Loucy (cell line): ENCODE measurements around the gene STXBP4.

Experiments
- H2AFZ ChIP-seq: fragments of 200-600 bp; sonication (generic); 2 replicates; pipeline ENCODE4 v1.6.0; 2016; ENCODE audit warnings: antibody characterized with exemption, mild to moderate bottlenecking, low read length, moderate library complexity
- H3F3A ChIP-seq: fragments of 200-600 bp; 2 replicates; pipeline ENCODE4 v1.6.0; 2016; ENCODE audit warnings: antibody characterized with exemption, low read depth, mild to moderate bottlenecking
- H3K27me3 ChIP-seq: fragments of 200-600 bp; sonication (generic); 2 replicates; pipeline ENCODE4 v1.6.1; 2014; ENCODE audit warnings: low read length, mild to moderate bottlenecking; ENCODE audit not compliant: insufficient read depth, poor library complexity, severe bottlenecking
- H3K36me3 ChIP-seq: fragments of 200-600 bp; sonication (generic); 2 replicates; pipeline ENCODE4 v1.6.1; 2016; ENCODE audit warnings: low read length; ENCODE audit not compliant: insufficient read depth
- H3K4me1 ChIP-seq: fragments of 200-600 bp; sonication (generic); 2 replicates; pipeline ENCODE4 v1.5.1; 2014; ENCODE audit warnings: low read length, mild to moderate bottlenecking; ENCODE audit not compliant: insufficient read depth, poor library complexity, severe bottlenecking
- H3K4me2 ChIP-seq: fragments of 200-600 bp; sonication (generic); 2 replicates; pipeline ENCODE4 v1.6.0; 2014; ENCODE audit warnings: antibody characterized with exemption, low read length, low read depth, mild to moderate bottlenecking; ENCODE audit not compliant: poor library complexity, severe bottlenecking
- H3K4me3 ChIP-seq: fragments of 200-600 bp; sonication (generic); 2 replicates; pipeline ENCODE4 v1.5.1; 2014; ENCODE audit warnings: low read length, mild to moderate bottlenecking, mixed read lengths; ENCODE audit not compliant: poor library complexity, severe bottlenecking
- H3K79me2 ChIP-seq: fragments of 200-600 bp; sonication (generic); 2 replicates; pipeline ENCODE4 v1.6.1; 2014; ENCODE audit warnings: low read length; ENCODE audit not compliant: insufficient read depth
- H3K9ac ChIP-seq: fragments of 200-600 bp; sonication (generic); 2 replicates; pipeline ENCODE4 v1.6.0; 2014; ENCODE audit warnings: mild to moderate bottlenecking, low read depth, low read length, moderate library complexity; ENCODE audit not compliant: poor library complexity, severe bottlenecking
- H3K9me2 ChIP-seq: fragments of 200-600 bp; sonication (generic); replicated peaks from 2 replicates; pipeline ENCODE4 v1.6.1; 2016; ENCODE audit warnings: low read depth, low read length, mixed read lengths
- H3K9me3 ChIP-seq: fragments of 200-600 bp; sonication (generic); 2 replicates; pipeline ENCODE4 v1.6.1; 2014; ENCODE audit warnings: mild to moderate bottlenecking, antibody characterized with exemption, low read length, low read depth; ENCODE audit not compliant: insufficient read depth
- H4K20me1 ChIP-seq: fragments of 200-600 bp; sonication (generic); 2 replicates; pipeline ENCODE4 v1.6.0; 2014; ENCODE audit warnings: antibody characterized with exemption, low read length, mild to moderate bottlenecking; ENCODE audit not compliant: insufficient read depth, poor library complexity, severe bottlenecking
- CTCF ChIP-seq: fragments of 200-600 bp; sonication (generic); conservative IDR thresholded peaks from 2 replicates; pipeline ENCODE4 v1.5.1; 2014; ENCODE audit warnings: mild to moderate bottlenecking, antibody characterized with exemption, low read length
- EZH2phosphoT487 ChIP-seq: fragments of 200-600 bp; IDR thresholded peaks from 2 replicates; pipeline ENCODE4 v1.6.1; 2018; ENCODE audit warnings: antibody characterized with exemption, mild to moderate bottlenecking, moderate library complexity, borderline replicate concordance

STXBP4 gene

DNA sequence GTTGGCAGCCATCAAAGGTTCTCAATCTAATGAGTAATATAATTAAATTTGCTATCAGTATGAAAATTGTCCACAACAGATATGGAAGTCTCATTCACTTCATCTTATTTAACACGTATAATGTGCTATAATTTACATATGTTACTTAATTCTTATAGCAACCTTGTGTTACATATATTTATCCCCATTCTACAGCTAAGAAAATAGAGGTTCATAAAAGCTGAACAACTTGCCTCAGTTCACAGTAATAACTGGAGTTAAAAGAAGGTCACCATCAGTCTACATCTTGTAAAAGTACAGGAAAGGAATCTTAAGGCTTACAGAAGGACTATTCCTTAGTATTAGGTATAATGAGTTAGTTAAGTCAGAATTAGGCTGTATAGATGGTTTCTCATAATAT lies 27.9 kb downstream of the STXBP4 start:
- H3K79me2 ChIP-seq = no peaks in the 10 kb centered on the region
- H3K36me3 ChIP-seq = no peaks in the 10 kb centered on the region
- TF ChIP-seq CTCF (no peak), EZH2phosphoT487 (no peak)
- H3K9me3 ChIP-seq = no peaks in the 10 kb centered on the region
- H3F3A ChIP-seq = no peaks in the 10 kb centered on the region
- H3K9me2 ChIP-seq = no peaks in the 10 kb centered on the region
- H4K20me1 ChIP-seq = no peaks in the 10 kb centered on the region
- H2AFZ ChIP-seq = no peak overlapping the region
- no peak overlapping the region for H3K9ac ChIP-seq
- no peaks in the 10 kb centered on the region for H3K27me3 ChIP-seq
- H3K4me1 ChIP-seq = no peaks in the 10 kb centered on the region
- no peak overlapping the region for H3K4me2 ChIP-seq
- no peak overlapping the region for H3K4me3 ChIP-seq

DNA sequence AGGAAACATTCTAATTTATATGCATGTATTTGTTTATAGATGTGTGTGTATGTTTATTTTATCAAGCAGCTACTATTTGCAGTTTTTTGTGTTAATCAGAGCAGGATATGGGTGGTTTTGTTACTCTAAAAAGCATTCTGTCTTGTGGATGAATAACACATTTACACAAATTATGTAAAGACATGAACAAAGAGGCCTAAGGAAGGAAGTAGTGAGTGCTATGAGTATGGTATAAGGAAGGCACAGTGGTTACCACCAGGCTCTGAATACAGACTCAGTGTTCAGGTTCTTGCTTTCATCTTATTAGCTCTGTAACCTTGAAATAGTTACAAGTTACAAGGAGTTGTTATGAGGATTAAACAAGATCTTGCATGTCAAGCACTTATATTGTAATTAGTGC lies 33.9 kb downstream of the STXBP4 start:
- H2AFZ ChIP-seq = no peak overlapping the region
- peaks cover 7% of the 10 kb centered on the region for H3K4me1 ChIP-seq
- H4K20me1 ChIP-seq = no peaks in the 10 kb centered on the region
- H3K9me2 ChIP-seq = no peaks in the 10 kb centered on the region
- TF ChIP-seq CTCF (no peak), EZH2phosphoT487 (no peak)
- H3K27me3 ChIP-seq = no peaks in the 10 kb centered on the region
- H3K4me3 ChIP-seq = no peak overlapping the region
- H3K36me3 ChIP-seq = no peaks in the 10 kb centered on the region
- H3K79me2 ChIP-seq = no peaks in the 10 kb centered on the region
- H3K9me3 ChIP-seq = no peaks in the 10 kb centered on the region
- H3F3A ChIP-seq = no peaks in the 10 kb centered on the region
- no peak overlapping the region for H3K4me2 ChIP-seq
- H3K9ac ChIP-seq = no peak overlapping the region

- no peaks in the 10 kb centered on the region for H4K20me1 ChIP-seq
- H3K4me3 ChIP-seq = no peak overlapping the region
- TF ChIP-seq CTCF (no peak), EZH2phosphoT487 (no peak)
- H3K27me3 ChIP-seq = no peaks in the 10 kb centered on the region
- H3K9ac ChIP-seq = no peak overlapping the region
- H3K36me3 ChIP-seq = no peaks in the 10 kb centered on the region; the same call in 1 of the 2 replicates
- H2AFZ ChIP-seq = no peak overlapping the region
- no peak overlapping the region for H3K4me2 ChIP-seq
- no peaks in the 10 kb centered on the region for H3K9me2 ChIP-seq
- H3K4me1 ChIP-seq = peaks cover 7% of the 10 kb centered on the region
- H3K9me3 ChIP-seq = no peaks in the 10 kb centered on the region
- no peaks in the 10 kb centered on the region for H3K79me2 ChIP-seq
- no peaks in the 10 kb centered on the region for H3F3A ChIP-seq
These were observed 35.9 kb downstream of the STXBP4 start for GRCh38 chr17:55004484-55004883.
